GM20000 (cell line): Measurements from ENCODE around the gene ARFIP1.

Source experiments
- DNase-seq: peaks from one replicate; pipeline ENCODE4 v3.0.0; 2012; ENCODE audit warnings: low spot score
- CTCF ChIP-seq: IDR thresholded peaks from 2 replicates; pipeline ENCODE4 v1.5.1; 2012; ENCODE audit warnings: mild to moderate bottlenecking, control low read depth; ENCODE audit errors: extremely low read depth, missing control alignments

The ARFIP1 gene

GRCh38 chr4:152898606-152899005 is 118.9 kb downstream of the ARFIP1 start:
- TF ChIP-seq CTCF: no peak
- no peak for DNase-seq

GRCh38 chr4:152900395-152900794 is 120.6 kb downstream of the ARFIP1 start:
- no peak for TF ChIP-seq CTCF
- DNase-seq: no peak

- no peak for DNase-seq
- TF ChIP-seq CTCF: no peak
These were observed 121.5 kb downstream of the ARFIP1 start for GRCh38 chr4:152901205-152901604.

- DNase-seq: no peak
- no peak for TF ChIP-seq CTCF
These were observed 123.9 kb downstream of the ARFIP1 start for GRCh38 chr4:152903658-152904057.

GRCh38 chr4:152909901-152910300 is 130.1 kb downstream of the ARFIP1 start:
- DNase-seq: no peak
- no peak for TF ChIP-seq CTCF

GRCh38 chr4:152910521-152910920 is 130.8 kb downstream of the ARFIP1 start:
- TF ChIP-seq CTCF: no peak
- DNase-seq: no peak

- DNase-seq: no peak
- TF ChIP-seq CTCF: no peak
These were observed 138.0 kb downstream of the ARFIP1 start for GRCh38 chr4:152917543-152918395.
